GM12878 (cell line): Measurements from ENCODE around the gene NKAIN4. TPM values are rescaled to one million over a fixed set of nuclear protein-coding genes. Genes with fewer than 3 reads are reported as not detected.

ENCODE experiments used
- ATAC-seq: fragments of 200-7000 bp; cut with Tn5 transposase; 3 replicates; pipeline ENCODE4 v1.9.1; 2020; ENCODE audit warnings: mild to moderate bottlenecking, moderate library complexity
- BruUV-seq: library from RNA; stranded (reverse); fragments of 400-500 nt; replicated peaks from 2 replicates; lab custom pipeline; 2021; lab: Mats Ljungman, UMichigan
- CTCF ChIA-PET: fragments of 300-600 bp; sonication (Branson Sonifier 250); formaldehyde crosslinking; extraction: SDS; loops from one replicate; lab custom pipeline; 2021; ENCODE audit warnings: inconsistent platforms; lab: Yijun Ruan, JAX
- POLR2A ChIA-PET: fragments of 350-600 bp; formaldehyde crosslinking; extraction: SDS; loops from one replicate; lab custom pipeline; 2021; ENCODE audit warnings: inconsistent platforms; lab: Charles Lee
- RAD21 ChIA-PET: fragments of 300-600 bp; sonication (Branson Sonifier 250); formaldehyde crosslinking; loops from one replicate; lab custom pipeline; 2023; ENCODE audit warnings: antibody characterized with exemption; ENCODE audit not compliant: unreplicated experiment; lab: Charles Lee
- SMC1A ChIA-PET: fragments of 300-600 bp; sonication (Branson Sonifier 250); formaldehyde crosslinking; loops from one replicate; lab custom pipeline; 2023; ENCODE audit not compliant: unreplicated experiment, uncharacterized antibody; lab: Charles Lee
- DNase-seq: peaks from one replicate; pipeline ENCODE4 v3.0.0-alpha.2; 2011; ENCODE audit warnings: low read depth, low spot score
- FAIRE-seq: peaks from 3 replicates; lab custom pipeline; 2011; peaks lifted over from hg19 to GRCh38; lab: Jason Lieb, UNC
- H2AFZ ChIP-seq: 2 replicates; pipeline ENCODE4 v1.6.0; 2011; ENCODE audit warnings: low read depth, low read length, control low read depth; ENCODE audit not compliant: control insufficient read depth
- H3K27ac ChIP-seq: 2 replicates; pipeline ENCODE4 v1.5.1; 2011; ENCODE audit warnings: control low read depth; ENCODE audit not compliant: control insufficient read depth, insufficient read depth
- H3K27me3 ChIP-seq, 2 experiments: replicated peaks in 1 of 2; 2 replicates each; pipeline versions ENCODE4 v1.6.0 to v1.6.1; 2011; ENCODE audit warnings: low read length in 1 of 2; ENCODE audit not compliant: control insufficient read depth in 2 of 2, insufficient read depth in 2 of 2
- H3K36me3 ChIP-seq, 2 experiments: 2 replicates each; pipeline ENCODE4 v1.5.1; 2011; ENCODE audit warnings: low read length in 1 of 2; ENCODE audit not compliant: control insufficient read depth in 2 of 2, insufficient read depth in 2 of 2
- H3K4me1 ChIP-seq: 2 replicates; pipeline ENCODE4 v1.6.1; 2011; ENCODE audit warnings: mild to moderate bottlenecking, low read length, moderate library complexity, mixed read lengths; ENCODE audit not compliant: control insufficient read depth, insufficient read depth
- H3K4me2 ChIP-seq: 2 replicates; pipeline ENCODE4 v1.6.0; 2011; ENCODE audit warnings: control low read depth; ENCODE audit not compliant: control insufficient read depth, insufficient read depth
- H3K4me3 ChIP-seq: fragments of 200-600 bp; sonication (generic); 2 replicates; pipeline ENCODE4 v1.5.1; 2016
- H3K79me2 ChIP-seq: 2 replicates; pipeline ENCODE4 v1.6.0; 2011; ENCODE audit warnings: low read length; ENCODE audit not compliant: control insufficient read depth, insufficient read depth
- H3K9ac ChIP-seq: 2 replicates; pipeline ENCODE4 v1.8.0; 2011; ENCODE audit warnings: low read length, control low read depth, mixed read lengths; ENCODE audit not compliant: control insufficient read depth, insufficient read depth
- H3K9me3 ChIP-seq: replicated peaks from 3 replicates; pipeline ENCODE4 v1.5.1; 2011; ENCODE audit warnings: mild to moderate bottlenecking, low read length; ENCODE audit not compliant: control insufficient read depth, insufficient read depth
- H4K20me1 ChIP-seq: 2 replicates; pipeline ENCODE4 v1.6.0; 2011; ENCODE audit not compliant: control insufficient read depth, insufficient read depth
- DPF2 ChIP-seq: fragments of 450-650 bp; IDR thresholded peaks from 2 replicates; pipeline ENCODE4 v1.6.1; 2017; ENCODE audit warnings: mild to moderate bottlenecking
- FOS ChIP-seq: IDR thresholded peaks from 3 replicates; pipeline ENCODE4 v1.6.1; 2011; ENCODE audit warnings: borderline replicate concordance; ENCODE audit not compliant: insufficient read length; ENCODE audit errors: extremely low read depth
- GABPA ChIP-seq: IDR thresholded peaks from 2 replicates; pipeline ENCODE4 v1.6.1; 2014; ENCODE audit warnings: antibody characterized with exemption, low read depth, mild to moderate bottlenecking, inconsistent platforms
- HCFC1 ChIP-seq: fragments of 150-350 bp; IDR thresholded peaks from 2 replicates; pipeline ENCODE4 v1.6.1; 2014; ENCODE audit warnings: low read length
- NFIC ChIP-seq: IDR thresholded peaks from 2 replicates; pipeline ENCODE4 v1.6.1; 2012; ENCODE audit warnings: low read depth, mild to moderate bottlenecking, inconsistent platforms, low read length, moderate library complexity
- SMARCA5 ChIP-seq: fragments of 450-650 bp; IDR thresholded peaks from 2 replicates; pipeline ENCODE4 v1.6.1; 2017; ENCODE audit warnings: mild to moderate bottlenecking
- SRF ChIP-seq, 2 experiments: IDR thresholded peaks; 2 replicates each; pipeline ENCODE4 v1.6.1; 2011; ENCODE audit warnings: low read depth in 2 of 2, low read length in 2 of 2, mild to moderate bottlenecking in 1 of 2, moderate library complexity in 1 of 2
- TCF3 ChIP-seq: IDR thresholded peaks from 2 replicates; pipeline ENCODE4 v1.6.1; 2012; ENCODE audit warnings: low read depth, mild to moderate bottlenecking, low read length, borderline replicate concordance; ENCODE audit not compliant: insufficient read depth
- ZNF207 ChIP-seq: fragments of 450-650 bp; IDR thresholded peaks from 2 replicates; pipeline ENCODE4 v1.6.1; 2014; ENCODE audit warnings: antibody characterized with exemption, mild to moderate bottlenecking, borderline replicate concordance
- ZNF274 ChIP-seq: IDR thresholded peaks from one replicate; pipeline ENCODE4 v1.8.0; 2011; ENCODE audit not compliant: insufficient read length, insufficient read depth
- WGBS: methylation state at CpG from one replicate; pipeline ENCODE4 v1.1.6; 2016; ENCODE audit warnings: low lambda C conversion rate; ENCODE audit not compliant: insufficient replicate concordance, insufficient coverage; ENCODE audit errors: missing lambda C conversion rate; 5-methylcytosine and 5-hydroxymethylcytosine counted together
- in situ Hi-C: fragments of 300-500 bp; cut with MboI; formaldehyde crosslinking; loops from 9 replicates; pipeline ENCODE4 v1.14.3; 2018; ENCODE audit warnings: mixed read lengths
- intact Hi-C: fragments of 100-400 bp; cut with micrococcal nuclease; formaldehyde crosslinking; loops from one replicate; pipeline ENCODE4 v1.14.2; 2022; ENCODE audit not compliant: unreplicated experiment
- polyA plus RNA-seq, 11 experiments: library from polyadenylated mRNA; depleted of rRNA in 4 of 11; unstranded in 6 of 11; stranded (reverse) in 5 of 11; fragments of >200 nt; fragmentation: Nextera tagmentation in 4 of 11; fragmentation: Illumina TruSeq in 1 of 11; extraction: Ambion mirVana in 4 of 11; extraction: Trizol in 1 of 11; gene quantifications; 1 replicate in 1 of 11; 2 replicates in 10 of 11; pipeline versions ENCODE4 v1.2.1 to v1.2.3, GENCODE V29; 2011 to 2016; ENCODE audit warnings: inconsistent platforms in 2 of 11, missing spikeins in 2 of 11, low read depth in 1 of 11
- total RNA-seq, 4 experiments: library from RNA; depleted of rRNA in 3 of 4; stranded (reverse); fragments of >200 nt in 3 of 4; fragmentation: Illumina TruSeq in 1 of 4; extraction: Trizol in 1 of 4; gene quantifications; 2 replicates each; pipeline versions ENCODE4 v1.2.1 to v1.2.3, GENCODE V29; 2013 to 2021
- TF ChIP-seq, protein P1 (sequence below): fragments of 450-650 bp; IDR thresholded peaks from 2 replicates; pipeline ENCODE4 v1.6.1; 2018; ENCODE audit warnings: mild to moderate bottlenecking, low read depth, moderate library complexity; ENCODE audit not compliant: partially characterized antibody
- TF ChIP-seq, protein P2 (sequence below): fragments of 450-650 bp; IDR thresholded peaks from 2 replicates; pipeline ENCODE4 v1.6.1; 2017; ENCODE audit warnings: mild to moderate bottlenecking

Gene NKAIN4
- total and polyA plus RNA-seq, 10 of the 15 experiments (the other 5 are each of a cell fraction or from before 2014, with no cell fraction given): 0.11 TPM; not detected in 9

DNA sequence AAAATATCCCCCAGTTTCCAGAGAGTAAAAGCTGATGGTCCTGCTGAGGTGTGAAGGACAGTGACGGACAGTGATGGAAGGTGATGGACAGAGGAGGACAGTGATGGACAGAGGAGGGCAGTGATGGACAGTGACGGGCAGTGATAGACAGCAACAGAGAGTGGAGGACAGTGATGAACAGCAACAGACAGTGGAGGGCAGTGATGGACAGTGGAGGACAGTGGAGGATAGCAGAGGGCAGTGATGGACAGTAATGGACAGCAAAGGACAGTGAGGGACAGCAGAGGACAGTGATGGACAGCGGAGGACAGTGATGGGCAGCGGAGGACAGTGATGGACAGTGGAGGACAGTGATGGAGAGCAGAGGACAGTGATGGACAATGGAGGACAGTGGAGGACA, 2.7 kb upstream of the NKAIN4 start (continued):
- TF ChIP-seq FOS: no peak
- no peak for TF ChIP-seq TCF3
- no peak for TF ChIP-seq ZNF274
- TF ChIP-seq, protein P1, sequence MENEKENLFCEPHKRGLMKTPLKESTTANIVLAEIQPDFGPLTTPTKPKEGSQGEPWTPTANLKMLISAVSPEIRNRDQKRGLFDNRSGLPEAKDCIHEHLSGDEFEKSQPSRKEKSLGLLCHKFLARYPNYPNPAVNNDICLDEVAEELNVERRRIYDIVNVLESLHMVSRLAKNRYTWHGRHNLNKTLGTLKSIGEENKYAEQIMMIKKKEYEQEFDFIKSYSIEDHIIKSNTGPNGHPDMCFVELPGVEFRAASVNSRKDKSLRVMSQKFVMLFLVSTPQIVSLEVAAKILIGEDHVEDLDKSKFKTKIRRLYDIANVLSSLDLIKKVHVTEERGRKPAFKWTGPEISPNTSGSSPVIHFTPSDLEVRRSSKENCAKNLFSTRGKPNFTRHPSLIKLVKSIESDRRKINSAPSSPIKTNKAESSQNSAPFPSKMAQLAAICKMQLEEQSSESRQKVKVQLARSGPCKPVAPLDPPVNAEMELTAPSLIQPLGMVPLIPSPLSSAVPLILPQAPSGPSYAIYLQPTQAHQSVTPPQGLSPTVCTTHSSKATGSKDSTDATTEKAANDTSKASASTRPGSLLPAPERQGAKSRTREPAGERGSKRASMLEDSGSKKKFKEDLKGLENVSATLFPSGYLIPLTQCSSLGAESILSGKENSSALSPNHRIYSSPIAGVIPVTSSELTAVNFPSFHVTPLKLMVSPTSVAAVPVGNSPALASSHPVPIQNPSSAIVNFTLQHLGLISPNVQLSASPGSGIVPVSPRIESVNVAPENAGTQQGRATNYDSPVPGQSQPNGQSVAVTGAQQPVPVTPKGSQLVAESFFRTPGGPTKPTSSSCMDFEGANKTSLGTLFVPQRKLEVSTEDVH: no peak
- no peak for TF ChIP-seq DPF2
- no peak for TF ChIP-seq SMARCA5

DNA sequence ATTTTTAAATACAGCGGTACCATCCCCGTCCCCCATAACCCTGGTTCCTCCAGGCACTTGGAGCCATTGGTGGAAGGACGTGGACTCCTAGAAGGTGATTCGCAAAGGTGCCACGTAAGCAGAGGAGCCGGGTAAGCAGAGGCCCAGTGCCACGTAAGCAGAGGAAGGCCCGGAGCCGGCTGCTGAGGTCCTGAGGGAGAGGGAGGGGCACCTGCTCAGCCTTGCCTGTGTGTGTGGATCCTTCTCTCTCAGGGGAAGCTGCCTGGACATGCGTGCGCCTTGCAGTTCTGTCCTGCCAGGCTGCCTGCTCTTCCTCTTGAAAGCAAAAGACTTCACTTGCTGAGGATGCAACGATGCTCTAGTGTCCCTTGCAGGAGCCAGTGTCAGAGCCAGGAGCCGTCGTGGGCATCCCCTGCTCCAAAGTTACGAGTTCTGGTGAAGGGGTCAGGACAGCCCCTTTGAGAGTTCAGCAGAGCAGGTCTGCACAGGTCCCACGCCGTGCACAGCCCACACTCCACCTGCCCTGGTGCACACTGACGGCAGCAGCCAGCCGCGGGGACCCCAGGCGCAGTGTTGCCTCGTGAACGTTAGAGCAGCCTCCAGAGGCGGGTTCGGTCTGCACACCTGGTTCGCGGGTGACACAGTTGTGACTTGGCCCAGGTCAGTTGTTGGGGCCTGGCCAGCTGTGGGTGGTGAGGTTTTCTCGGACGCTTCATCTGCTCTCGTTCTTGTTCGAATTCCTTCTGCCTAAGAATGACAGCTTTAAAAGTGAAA, 1.9 kb upstream of the NKAIN4 start:
- no peaks in the 10 kb centered on the region for H3K36me3 ChIP-seq
- H3K27me3 ChIP-seq: peaks cover 0 to 14% of the 10 kb centered on the region in 2 experiments
- DNase-seq: no peak
- in situ Hi-C loops: no loop called here
- no peak overlapping the region for H3K9ac ChIP-seq
- ATAC-seq: peak; percentile 24
- no peak overlapping the region for H3K4me3 ChIP-seq
- WGBS: 34% methylated on average over 31 of the region's 31 CpGs
- TF ChIP-seq SRF (IDR thresholded peaks at IDR 0.05; ENCODE audit: low read depth in 2 of 2, low read length in 2 of 2) (no peak), GABPA (no peak), HCFC1 (no peak), ZNF207 (no peak), NFIC (no peak)
- TF ChIP-seq, protein P2, sequence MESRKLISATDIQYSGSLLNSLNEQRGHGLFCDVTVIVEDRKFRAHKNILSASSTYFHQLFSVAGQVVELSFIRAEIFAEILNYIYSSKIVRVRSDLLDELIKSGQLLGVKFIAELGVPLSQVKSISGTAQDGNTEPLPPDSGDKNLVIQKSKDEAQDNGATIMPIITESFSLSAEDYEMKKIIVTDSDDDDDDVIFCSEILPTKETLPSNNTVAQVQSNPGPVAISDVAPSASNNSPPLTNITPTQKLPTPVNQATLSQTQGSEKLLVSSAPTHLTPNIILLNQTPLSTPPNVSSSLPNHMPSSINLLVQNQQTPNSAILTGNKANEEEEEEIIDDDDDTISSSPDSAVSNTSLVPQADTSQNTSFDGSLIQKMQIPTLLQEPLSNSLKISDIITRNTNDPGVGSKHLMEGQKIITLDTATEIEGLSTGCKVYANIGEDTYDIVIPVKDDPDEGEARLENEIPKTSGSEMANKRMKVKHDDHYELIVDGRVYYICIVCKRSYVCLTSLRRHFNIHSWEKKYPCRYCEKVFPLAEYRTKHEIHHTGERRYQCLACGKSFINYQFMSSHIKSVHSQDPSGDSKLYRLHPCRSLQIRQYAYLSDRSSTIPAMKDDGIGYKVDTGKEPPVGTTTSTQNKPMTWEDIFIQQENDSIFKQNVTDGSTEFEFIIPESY: no peak
- no TSS peak for BruUV-seq
- H3K27ac ChIP-seq: no peak overlapping the region
- no peaks in the 10 kb centered on the region for H3K79me2 ChIP-seq
- SMC1A ChIA-PET: no interaction called here
- POLR2A ChIA-PET: no interaction called here
- FAIRE-seq: no peak
- RAD21 ChIA-PET: no interaction called here
- intact Hi-C loops: no loop called here
- no peaks in the 10 kb centered on the region for H3K9me3 ChIP-seq
- H3K4me2 ChIP-seq: no peak overlapping the region
- H2AFZ ChIP-seq: no peak overlapping the region
- no peaks in the 10 kb centered on the region; the same call in 1 of the 2 replicates for H4K20me1 ChIP-seq
- no peaks in the 10 kb centered on the region for H3K4me1 ChIP-seq
- CTCF ChIA-PET: interaction anchor here (1.8 kb wide), 1 partner anchor 32 kb away, joined by 7 read pairs; no protein-coding TSS in a partner anchor
